ENCODE data around the gene LSM3.
"Not testable (repeated sequence)": the region's sequence is repeated elsewhere in the genome, so short reads cannot be mapped to it uniquely, and the experiment has no call there.

DNA sequence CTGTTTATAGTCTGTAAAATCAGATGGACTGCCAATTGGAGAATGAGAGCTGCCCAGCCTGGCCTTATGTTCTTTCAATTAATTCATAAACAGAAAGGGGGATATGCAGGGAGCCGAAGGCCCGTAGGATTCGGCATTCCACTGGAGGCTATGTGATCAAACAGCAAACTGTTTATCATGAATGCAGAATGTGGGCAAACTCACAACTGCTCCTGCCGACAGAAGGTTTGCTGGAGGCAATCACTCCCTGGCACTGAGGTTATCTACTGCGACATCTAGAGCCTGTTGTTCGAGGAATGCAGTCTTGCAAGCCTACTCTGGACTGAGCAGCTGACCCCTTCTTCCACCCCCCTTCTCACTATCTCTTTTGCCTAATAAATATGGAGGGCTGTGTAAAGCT is 51.1 kb downstream of the LSM3 start:
- TF ChIP-seq CTCF, POLR2A (IDR thresholded peaks at IDR 0.05): not testable (repeated sequence)

Measured in ovary (tissue), 3 donors.